DMS79 (cell line): ENCODE measurements around the gene SLIT3.

Experiments
- DNase-seq: peaks from one replicate; lab custom pipeline; 2025; lab: John Stamatoyannopoulos, UW

Gene SLIT3

DNA sequence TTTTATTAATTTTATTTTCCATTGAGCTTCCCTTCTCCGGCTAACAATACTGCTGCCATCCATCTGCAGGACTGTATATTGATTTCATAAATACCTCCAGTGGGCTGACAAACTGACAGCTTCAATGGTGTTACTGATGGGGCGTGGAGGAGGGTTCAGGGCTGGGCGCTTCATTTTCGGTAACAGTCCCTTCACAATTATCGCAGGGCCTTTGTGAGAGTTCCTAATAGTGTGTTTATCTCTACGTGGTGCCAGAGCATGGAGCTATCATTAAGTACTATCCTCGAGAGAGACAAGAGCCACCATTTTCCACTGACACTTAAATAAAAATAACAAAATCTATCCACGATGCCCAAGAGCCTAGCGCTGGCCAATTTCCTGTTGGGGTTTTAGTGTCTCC is 414.8 kb downstream of the SLIT3 start:
- DNase-seq, result no peak

GRCh38 chr5:168885324-168886120 is 415.4 kb downstream of the SLIT3 start:
- no peak for DNase-seq

GRCh38 chr5:168883991-168884390 is 416.9 kb downstream of the SLIT3 start:
- DNase-seq, result no peak

- no peak for DNase-seq
Measured at GRCh38 chr5:168883281-168883741, 417.6 kb downstream of the SLIT3 start.

GRCh38 chr5:168882283-168882682 is 418.7 kb downstream of the SLIT3 start:
- DNase-seq, result no peak

GRCh38 chr5:168881427-168882149 is 419.4 kb downstream of the SLIT3 start:
- peak; percentile 15 for DNase-seq

DNA sequence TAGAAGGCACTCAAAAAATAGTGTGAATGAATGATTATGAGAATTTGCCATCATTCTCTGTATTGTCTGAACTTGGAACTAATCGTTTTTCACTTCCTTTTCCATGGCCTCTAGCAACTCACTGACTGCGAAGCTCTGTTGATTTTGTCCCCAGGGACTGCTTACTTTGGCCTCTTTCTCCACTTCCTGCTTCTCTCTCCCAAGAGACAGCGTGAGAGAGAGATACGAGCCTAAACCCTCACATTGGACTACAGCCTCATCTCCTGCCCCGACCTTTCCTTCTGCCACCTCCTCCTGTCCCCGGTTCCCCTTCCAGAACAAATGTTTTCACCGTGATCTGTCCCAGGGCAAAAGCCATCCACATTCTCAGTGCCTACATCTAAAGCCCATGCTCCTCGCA is 421.0 kb downstream of the SLIT3 start:
- DNase-seq, result no peak

DNA sequence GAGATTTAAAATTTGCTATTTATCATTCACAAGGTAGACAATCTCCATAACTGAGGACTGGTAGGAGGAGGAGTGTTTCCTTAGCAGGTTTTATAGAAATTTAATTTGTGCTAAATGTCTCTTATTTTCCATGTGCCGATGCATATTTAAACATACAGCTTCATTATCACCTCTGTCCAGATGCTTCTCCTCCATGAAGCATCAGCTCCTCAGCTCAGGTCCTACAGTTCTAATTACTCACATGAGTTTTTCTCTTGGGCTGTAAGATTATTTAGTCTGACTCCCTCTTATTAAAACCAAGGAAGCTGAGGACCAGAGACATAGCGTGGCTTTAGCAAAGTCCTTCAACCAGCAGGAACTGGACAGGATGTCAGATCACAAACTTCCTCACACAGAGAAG is 421.6 kb downstream of the SLIT3 start:
- no peak for DNase-seq

DNA sequence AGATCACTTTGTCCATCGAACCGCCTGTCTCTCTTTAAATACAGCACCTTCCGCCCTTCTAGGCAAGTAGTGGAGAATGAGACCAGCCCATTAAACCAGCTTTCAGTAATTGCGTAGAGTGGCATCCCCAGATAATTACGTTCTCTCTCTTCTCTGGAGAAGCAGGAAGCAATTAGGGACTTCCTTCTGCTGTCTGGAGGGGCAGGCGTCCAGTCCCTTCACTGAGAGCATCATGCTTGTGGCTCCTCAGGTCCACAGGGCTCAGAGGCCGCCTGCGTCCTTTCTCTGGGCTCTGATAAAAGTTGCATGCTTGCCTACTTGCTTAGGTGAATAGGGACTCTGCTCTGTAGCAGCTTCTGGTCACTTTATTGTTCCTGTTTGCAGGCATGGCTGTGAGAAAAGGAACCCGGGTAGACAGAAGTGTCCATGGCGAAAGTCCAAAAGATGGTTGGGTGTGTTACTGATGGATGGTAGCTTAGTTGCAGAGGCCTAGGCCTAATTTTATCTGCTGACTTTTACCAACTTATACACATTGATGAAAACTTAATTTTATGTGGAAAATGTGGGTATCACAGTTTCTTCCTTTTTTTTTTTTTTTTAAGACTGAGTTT is 422.7 kb downstream of the SLIT3 start:
- no peak for DNase-seq

DNA sequence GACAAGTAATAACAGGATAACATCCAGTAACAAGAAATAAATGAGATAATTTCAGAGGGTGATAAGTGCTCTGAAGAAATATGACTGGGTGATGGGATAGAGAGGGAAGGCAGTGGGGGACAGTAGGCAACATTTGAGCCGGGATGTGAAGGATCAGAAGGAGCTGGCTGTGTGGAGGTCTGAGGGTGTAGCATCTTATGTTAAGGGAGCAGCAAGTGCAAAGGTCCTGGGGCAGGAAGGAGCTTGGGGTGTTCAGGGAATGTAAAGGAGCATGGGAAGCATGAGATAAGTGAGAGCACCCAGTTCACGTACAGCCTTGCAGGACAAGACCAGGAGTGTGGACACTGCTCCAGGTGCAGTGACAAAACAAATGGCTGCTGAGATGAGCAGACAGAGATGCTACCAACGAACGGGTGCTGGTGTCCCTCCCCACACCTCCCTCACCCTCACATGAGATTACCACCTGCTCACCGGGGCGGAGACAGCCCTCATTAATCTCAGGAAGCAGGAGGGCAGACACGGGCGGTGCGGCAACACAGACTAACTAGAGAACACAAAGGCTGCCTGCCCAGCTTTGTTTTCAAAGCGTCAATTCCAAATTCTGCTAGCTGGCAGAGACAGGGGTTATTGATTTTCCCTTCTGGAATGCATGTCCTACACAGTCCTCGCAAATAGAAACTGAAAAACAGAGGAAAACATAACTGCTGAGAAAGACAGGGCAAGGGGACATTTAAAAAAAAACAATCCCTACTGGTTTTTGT is 423.6 kb downstream of the SLIT3 start:
- no peak for DNase-seq

DNA sequence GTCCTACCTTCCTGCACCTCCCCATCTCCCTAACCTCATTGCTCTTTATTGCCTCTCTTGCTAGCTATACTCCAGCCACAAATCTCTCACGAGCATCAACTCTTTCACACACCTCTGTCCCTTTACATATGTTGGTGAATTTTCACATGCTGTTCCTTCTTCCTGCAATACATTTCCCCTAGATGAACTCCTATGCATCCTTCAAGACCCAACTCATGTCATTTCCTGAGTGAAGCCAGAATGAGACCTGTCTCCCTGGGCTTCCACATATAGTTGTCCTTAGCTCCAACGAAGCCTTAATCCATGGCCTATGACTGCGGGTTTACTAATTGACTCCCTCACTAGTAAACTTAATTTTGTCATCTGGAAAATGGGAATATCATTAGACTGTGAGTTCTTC is 424.5 kb downstream of the SLIT3 start:
- DNase-seq, result no peak

DNA sequence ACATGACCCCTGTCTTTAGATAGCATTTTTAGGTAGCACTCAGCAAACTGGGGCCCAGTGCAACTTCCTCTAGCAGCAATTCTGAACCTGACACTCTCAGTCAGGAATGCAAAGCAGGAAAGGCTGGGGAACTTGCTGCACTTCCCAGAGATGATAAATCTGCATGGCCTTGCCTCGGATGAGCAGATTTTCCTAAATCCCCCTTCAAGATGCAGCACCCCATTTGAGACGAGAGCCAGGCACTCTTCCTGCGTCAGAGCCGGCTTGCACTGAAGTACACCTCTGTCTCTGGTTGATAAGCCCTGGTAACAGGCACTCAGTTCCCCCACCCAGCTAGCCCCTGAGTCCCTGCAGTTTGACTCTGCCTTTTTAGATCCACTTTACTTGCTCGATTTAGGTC is 425.1 kb downstream of the SLIT3 start:
- DNase-seq, result no peak

DNA sequence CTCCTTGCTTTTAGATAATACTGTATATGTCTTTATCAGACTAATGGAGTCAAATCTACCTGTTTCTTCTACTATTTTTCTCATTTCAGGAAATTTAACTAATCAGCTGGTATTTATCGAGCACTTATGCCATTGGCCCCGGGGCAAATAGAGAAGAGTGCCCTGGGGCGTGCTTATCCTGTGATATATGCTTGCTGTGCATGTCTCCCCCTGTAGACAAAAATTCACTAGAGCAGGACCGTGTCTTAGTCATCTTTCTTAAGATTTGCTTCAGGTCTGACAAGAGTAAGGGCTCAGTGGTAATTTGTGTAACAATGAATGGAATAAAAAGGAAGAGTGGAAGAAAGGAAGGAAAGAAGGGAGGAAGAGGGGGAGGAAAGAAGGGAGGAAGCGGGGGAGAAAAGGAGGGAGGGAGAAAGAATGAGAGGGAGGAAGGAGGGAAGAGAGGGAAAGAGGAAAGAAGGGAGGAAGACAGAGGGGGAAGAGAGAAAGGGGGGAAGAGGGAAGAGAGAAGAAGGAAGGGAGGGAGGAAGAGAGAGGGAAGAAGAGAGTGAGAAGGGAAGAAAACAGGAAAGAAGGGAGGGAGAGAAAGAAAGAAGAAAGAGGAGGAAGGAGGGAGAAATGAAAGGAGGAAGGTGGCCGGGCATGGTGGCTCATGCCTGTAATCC is 426.1 kb downstream of the SLIT3 start:
- no peak for DNase-seq

DNA sequence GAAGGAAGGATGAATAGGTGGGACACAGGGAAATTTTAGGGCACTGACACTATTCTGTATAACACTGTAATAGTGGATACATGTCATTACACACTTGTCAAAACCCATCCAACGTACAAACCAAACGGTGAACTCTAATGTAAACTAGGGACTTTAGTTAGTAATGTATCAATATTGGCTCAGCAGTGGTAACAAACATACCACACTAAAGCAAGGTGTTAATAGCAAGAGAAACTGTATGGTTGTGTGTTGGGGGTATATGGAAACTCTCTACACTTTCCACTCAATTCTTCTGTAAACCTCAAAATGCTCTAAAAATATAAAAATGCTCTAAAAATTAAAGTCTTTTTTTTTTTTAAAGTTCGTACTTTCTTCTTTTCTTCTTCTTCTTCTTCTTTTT is 428.7 kb downstream of the SLIT3 start:
- no peak for DNase-seq

GRCh38 chr5:168870910-168871309 is 430.0 kb downstream of the SLIT3 start:
- DNase-seq, result no peak

GRCh38 chr5:168869615-168870227 is 431.2 kb downstream of the SLIT3 start:
- no peak for DNase-seq

- no peak for DNase-seq
Measured at GRCh38 chr5:168867241-168867640, 433.7 kb downstream of the SLIT3 start.

- DNase-seq, result no peak
Measured at GRCh38 chr5:168865968-168866367, 435.0 kb downstream of the SLIT3 start.

DNA sequence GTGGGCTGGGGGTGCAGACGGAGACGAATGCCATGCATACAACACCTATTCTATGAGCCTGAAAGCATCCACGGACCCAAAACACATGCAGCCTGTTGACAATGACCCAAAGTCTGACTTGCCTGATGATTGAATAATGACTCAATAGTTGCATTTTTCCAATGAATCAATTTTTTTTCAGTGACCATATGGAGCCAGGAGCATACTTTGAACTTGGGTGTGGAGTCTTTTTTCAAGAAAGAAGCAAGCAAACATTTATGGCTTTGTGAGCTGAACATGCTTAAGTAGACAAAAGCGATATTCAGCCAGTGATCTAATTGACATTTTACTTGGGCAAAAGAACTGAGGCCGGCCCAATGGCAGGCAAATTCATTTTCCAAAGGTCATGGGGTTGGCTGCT is 437.9 kb downstream of the SLIT3 start:
- DNase-seq, result no peak

- DNase-seq, result no peak
Measured at GRCh38 chr5:168860503-168860902, 440.4 kb downstream of the SLIT3 start.

DNA sequence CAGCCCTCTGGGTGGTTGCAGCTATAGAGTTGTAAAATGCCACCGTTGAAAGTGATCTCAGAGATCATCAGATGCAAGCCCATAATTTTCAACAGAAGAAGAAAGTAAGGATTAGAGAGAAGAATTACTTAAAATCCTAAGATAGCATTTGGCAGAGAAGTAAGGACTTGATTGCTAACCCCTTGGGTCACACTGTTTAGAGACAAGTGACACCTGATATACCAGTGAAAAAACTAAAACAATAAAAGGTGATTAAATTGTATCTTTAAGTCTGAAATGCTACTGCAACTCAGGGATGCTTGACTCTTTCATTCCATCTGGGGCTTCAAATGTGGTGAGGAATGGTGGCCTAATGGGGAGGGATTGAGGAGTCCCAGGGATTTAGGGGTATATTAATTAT is 440.9 kb downstream of the SLIT3 start:
- DNase-seq, result no peak
